HG03108 (cell line): ENCODE data around the gene UMPS.
"Not testable (repeated sequence)": the region's sequence is repeated elsewhere in the genome, so short reads cannot be mapped to it uniquely, and the experiment has no call there.

ENCODE experiments used
- ATAC-seq: cut with Tn5 transposase; IDR thresholded peaks from one replicate; pipeline ENCODE4 v1.9.1; 2021; ENCODE audit warnings: moderate library complexity; ENCODE audit not compliant: unreplicated experiment

Gene UMPS

DNA sequence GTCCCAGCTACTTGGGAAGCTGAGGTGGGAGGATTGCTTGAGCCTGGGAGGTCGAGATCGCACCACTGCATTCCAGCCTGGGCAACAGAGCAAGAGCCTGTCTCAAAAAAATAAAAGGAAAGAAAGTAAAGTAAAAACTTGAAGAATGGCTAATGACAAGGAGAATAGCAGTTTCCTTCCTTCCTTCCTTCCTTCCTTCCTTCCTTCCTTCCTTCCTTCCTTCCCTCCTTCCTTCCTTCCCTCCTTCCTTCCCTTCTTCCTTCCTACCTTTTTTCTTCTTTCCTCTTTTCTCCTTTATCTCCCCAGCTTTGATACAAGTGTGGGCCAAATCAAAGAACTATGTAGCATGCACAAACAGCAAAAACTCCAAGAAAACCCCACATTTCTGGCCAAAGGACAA, 23.0 kb upstream of the UMPS start:
- ATAC-seq = not testable (repeated sequence)

DNA sequence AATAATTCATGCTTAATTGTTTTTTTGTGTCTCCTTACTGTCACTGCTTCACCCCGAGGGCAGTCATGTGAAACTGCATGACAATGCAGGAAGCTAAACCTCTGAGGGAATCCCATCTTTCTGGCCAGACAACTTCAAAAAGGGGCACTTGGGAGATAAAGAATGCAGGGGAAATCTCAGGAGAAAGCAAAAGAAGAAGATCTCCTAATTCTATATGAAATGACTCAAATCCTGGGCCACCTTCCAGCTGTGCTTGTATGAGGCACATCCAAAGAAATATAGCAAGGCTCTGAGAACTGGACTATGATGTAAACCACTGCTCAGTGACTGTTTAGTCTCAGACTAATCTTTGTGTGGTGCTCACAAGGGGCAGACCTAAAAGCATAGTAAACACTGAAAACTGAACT, 22.6 kb upstream of the UMPS start:
- no peak for ATAC-seq

DNA sequence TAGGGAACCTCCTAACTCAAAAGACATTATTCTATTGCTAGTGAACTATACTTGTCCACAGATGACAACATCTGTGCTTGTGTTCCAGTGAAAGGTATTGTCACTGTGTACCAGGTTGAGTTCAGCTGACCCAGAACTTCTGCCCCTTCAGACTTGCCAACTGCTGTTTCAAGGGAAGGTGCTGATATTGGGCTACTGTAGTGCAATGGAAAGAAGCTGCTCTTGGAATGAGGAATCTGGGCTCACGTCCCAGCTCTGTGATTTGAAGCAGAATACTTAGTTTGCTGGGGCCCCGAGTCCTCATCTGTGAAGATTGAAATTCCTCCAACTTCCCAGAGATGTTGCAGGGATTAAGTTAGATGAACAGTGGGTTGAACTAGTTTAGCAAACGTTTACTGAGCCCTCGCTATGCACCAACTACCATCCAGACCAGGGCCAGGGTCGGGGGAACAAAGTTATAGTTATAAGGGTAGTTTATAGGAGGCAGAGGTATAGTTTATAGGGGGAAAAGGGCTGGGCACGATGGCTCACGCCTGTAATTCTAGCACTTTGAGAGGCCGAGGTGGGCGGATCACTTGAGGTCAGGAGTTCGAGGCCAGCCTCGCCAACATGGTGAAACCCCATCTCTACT, 15.9 kb upstream of the UMPS start:
- ATAC-seq = no peak

DNA sequence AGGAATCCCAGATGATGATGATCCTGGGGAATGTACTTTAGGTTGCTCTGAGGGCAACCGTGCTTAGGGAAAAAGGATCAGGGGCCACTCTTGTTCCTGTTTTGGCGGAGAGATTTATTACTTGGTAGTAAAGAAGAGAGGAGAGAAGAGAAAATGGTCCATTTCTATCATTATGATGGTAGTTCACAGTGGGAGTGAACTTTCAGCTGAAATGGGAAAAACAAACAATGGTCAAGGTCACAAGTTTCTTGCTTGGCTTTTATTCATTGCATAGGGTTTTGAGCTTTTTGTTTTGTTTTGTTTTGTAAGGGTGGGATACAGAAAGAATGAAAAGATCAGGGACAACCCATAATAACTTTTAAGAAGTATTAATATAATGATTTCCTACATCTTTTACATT, 7.7 kb upstream of the UMPS start:
- no peak for ATAC-seq

DNA sequence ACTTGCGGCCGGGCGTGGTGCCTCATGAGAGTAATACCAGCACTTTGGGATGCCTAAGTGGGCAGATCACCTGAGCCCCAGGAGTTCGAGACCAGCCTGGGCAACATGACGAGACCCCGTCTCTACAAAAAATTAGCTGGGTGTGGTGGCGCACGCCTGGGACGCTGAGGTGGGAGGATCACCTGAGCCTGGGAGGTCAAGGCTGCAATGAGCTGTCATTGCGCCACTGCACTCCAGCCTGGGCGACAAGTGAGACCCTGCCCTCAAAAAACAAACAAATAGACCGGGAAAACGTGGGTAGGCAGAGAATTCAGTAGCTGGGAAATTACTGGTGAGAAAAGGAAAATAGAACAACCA, 667 bp downstream of the UMPS start:
- no peak for ATAC-seq

DNA sequence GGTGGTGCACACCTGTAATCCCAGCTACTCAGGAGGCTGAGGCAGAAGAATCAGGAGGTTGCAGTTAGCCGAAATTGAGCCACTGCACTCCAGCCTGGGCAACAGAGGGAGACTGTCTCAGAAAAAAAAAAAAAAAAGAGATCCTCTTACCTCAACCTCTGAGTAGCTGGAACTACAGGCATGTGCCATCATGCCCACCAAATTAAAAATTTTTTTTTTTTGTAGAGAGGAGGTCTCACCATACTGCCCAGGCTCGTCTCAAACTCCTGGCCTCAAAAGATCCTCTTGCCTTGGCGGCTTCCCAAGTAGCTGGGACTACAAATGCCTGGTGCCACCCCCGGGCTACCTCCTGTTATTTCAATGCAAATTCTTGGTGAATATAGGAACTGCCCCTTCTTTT, 1.5 kb downstream of the UMPS start:
- ATAC-seq = no peak

DNA sequence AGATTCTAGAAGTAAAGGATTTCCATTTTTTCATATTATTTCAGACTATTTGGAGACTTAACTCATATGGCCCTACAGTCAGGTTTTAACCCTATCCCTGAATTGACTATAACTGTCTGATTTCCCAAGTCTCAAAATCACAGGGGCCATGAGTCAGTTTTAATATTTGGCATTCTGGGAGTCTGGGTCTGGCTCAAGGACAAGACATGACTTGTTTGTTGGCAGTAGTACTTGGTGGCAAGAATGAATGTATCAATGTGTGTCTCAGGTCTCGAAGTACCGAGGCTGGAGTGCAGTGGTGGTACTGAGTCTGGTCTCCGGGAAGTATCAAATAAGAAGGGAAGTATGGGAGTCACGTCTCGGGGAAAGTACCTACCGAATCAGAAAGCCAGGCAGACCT, 10.8 kb downstream of the UMPS start:
- no peak for ATAC-seq

DNA sequence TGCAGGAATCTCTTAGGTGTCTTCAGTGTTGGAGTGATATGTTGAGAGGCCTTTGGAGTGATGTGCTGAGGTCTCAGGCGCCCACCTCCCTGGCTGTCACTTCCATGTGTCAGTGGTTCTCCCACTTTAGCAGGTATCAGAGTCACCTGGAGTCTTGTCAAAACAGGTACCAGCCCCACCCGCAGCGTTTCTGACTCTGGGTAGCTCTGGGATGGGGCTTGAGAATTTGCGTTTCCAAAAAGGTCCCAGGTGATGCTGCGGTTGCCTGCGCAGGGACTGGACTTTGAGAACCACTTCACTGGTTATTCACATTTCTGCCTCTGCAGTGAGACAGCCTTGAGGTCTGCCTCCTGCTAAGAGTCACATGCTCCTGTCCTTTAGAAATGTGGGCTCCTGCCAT, 15.5 kb downstream of the UMPS start:
- no peak for ATAC-seq

DNA sequence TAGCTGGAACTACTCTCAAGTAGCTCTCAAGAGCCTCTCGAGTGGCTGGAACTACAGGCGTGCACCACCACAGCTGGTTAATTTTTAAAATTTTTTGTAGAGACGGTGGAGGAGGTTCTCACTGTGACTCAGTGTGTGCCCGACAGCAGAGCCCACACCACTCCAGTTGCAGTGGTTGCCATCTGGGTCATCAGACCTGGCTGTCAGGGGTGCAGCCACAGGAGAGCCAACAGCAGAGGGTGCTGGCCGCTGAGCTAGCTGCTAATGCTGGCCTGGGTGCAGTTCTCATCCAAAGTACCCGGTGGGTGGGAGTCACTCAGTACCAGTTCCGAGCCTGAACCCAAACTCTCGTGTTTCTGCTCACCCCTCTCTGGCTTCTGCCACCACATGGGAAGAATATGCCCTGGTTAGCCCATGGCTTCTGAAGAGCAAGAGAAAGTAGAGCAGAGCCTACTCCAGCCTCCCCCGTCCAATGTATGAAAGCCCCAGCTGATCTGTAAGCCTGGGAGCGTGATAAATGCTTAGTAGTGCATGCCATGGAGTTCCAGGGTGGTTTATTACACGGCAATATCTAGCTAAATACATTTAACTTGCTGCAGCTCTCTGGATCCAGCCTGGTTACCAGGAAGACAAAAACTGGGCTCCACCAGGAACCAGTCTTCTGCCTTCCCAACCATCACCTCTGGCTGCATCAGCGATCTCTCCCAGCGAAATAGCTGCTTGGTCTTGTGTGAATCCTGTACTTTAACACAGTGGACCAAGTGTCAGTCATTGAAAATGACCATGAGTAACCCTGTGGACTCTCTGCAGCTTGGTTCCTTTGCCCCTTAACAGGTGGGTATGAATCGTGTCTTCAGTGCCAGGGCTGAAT, 17.1 kb downstream of the UMPS start:
- no peak for ATAC-seq

DNA sequence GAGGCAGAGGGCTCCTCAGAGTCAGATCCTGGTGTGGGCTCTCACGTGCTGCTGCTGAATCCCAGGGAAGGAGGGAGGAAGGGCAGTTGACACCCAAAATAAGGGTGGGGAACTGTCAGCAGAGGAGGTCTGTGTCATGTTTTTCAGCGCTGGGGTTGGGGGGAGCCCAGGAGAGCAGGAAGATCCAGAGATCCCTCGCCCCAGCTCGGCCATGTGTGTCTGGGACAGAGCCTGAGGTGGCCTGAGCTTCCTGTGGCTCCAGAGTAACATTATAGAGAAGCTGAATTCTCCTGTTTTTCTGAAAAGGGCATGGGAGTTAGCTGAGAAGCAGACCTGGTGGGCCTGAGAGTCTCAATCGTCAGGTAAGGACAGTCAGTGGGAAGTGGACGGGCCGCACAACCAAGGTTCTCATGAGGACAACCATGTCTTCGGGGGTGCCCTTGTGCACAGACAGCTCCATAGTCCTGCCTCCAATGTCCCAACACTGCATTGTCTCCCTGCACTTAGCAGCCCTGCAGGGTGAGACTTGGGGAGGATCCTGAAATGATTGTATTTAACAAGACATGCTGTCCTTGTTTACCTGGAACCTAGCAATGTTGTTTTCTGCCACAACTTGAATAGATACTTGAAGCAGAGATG, 18.4 kb downstream of the UMPS start:
- ATAC-seq = no peak

DNA sequence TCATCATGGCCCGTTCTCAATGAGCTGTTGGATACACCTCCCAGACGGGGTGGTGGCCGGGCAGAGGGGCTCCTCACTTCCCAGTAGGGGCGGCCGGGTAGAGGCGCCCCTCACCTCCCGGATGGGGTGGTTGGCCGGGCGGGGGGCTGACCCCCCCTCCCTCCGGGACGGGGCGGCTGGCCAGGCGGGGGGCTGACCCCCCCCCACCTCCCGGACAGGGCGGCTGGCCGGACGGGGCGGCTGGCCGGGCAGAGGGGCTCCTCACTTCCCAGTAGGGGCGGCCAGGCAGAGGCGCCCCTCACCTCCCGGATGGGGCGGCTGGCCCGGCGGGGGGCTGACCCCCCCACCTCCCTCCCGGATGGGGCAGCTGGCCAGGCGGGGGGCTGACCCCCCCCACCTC, 19.6 kb downstream of the UMPS start:
- ATAC-seq = not testable (repeated sequence)

DNA sequence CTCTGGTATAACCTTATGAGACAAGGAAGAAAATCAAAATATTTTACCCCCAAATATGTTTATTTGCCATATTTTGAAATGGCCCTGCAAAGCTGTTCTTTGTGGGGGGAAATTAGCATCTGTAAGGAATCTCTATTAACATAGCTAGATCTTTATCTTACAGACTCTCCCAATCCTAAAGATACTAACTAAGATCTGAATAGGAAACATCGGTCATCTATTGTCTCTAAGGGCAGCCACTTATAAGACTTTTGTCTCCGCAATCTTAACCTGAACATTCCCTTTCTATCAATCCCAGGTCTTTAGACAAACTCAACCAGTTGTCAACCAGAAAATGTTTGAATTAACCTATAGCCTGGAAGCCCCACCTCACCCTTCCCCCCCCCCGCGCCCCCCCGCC, 21.2 kb downstream of the UMPS start:
- ATAC-seq = no peak

DNA sequence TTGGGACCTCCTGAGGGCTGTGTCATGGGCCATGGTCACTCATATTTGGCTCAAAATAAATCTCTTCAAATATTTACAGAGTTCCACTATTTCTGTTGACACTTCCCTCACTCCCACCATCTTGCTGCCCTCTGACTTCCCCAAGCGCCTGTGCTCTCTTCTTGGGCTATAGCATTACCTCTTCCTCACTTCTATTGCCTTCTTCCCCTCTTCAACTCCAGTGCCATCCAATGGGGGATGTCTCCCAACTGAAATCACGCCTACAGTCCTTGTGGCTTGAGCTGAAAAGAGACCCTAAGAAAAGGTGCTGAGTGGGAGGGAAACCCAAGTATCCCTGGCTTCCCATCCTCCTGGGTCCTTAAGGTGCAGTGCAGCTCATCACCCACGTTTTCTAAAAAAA, 21.8 kb downstream of the UMPS start:
- no peak for ATAC-seq

DNA sequence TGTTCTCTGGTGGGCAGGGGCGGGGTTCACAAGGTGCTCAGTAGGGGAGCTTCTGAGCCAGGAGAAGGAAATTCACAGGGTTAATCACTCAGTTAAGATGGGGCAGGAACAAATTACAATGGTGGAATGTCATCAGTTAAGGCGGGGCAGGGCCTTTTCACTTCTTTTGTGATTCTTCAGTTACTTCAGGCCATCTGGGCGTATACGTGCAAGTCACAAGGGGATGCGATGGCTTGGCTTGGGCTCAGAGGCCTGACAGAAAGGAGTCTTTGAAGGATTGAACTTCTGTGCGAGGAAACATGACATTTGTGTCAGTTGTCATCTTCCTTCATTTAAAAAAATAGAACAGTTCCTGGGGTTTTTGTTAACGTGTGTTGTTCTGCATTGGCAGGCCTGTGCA, 27.7 kb downstream of the UMPS start:
- ATAC-seq = not testable (repeated sequence)

DNA sequence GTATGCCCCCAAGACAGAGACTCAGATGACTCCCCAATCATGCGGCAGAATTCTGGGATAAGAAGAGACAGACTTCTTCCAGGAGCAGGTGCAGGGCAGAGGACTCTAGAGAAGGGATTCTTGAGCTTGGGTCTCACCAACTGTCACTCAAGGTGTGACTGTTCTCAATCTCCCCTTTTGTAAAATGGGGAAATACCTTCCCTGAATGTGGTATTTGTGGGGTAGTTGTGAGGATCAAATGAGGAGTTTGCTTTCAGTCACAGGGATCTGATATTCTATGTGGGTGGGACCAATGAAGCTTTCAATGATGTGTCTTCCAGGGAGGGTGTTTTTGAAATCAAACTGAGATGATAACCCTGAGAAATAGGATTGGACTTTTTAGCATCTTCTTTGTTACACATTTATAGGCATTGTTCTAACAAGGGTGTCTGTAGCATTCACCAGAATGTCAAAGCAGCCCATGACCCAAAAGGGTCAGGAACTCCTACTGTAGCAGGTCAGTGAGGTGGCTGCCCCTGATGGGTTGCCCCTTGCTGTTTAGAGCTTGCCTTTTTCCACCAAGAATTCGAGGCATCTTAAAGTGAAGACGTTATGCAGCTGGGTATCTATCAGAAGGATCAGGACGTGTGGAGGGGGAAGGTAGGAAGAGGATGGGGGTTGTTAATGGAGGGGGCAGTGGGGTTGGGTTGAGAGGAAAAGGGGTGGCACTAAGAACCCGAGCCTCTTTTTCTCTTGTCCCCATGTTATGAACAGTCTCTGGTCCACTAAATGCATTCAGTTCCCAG, 28.8 kb downstream of the UMPS start:
- no peak for ATAC-seq

DNA sequence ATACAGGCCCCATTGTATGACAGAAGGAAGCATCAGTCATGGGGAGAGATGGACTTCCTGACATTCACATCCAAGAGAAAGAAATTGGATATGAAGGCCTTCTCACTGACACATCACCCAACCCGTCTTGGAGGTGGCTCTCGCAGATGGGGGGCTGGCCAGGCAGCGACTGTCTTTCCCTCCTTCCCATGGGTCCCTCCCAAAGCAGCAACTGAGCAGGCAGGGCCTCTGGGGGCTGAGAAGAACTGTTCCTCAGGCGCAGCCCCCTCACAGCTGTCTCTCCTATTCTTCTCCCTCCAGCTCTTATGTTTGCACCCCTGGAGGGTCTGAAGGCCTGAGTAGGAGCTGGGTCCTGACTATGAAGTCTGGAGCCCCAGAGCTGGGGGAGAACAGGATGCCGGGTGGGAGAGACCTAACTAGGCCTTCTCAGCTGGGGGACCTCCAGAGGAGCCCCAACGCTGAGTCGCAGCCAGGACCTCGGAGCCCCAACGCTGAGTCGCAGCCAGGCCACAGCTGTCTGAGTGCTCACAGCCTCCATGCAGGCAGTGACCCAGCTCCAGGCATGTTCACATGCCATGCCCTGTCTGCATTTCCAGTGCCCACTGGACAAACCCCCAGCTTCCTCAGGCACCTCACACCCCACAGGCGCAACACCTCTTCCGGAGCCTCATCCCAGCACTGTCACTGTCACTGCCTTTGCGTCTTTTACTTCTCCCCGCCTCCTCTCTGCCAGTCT, 29.6 kb downstream of the UMPS start:
- ATAC-seq = no peak

DNA sequence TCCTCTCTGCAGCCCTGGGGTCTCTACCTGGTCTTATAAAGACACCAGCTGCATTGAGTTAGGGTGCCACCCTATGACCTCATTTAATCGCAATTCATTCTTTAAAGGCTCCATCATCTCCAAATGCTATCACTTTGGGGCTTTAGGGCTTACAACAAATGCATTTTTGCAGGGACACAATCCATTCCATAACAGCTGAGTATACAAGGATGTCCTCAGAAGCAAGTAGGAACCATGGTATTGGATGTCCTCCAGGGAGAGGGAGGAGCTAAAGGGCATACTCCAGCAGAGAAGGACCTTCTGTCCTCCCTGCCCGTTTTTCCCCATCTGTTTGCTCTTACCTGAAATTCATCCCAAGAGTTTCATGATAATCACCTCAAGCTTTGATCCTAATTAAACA, 30.3 kb downstream of the UMPS start:
- ATAC-seq = no peak

DNA sequence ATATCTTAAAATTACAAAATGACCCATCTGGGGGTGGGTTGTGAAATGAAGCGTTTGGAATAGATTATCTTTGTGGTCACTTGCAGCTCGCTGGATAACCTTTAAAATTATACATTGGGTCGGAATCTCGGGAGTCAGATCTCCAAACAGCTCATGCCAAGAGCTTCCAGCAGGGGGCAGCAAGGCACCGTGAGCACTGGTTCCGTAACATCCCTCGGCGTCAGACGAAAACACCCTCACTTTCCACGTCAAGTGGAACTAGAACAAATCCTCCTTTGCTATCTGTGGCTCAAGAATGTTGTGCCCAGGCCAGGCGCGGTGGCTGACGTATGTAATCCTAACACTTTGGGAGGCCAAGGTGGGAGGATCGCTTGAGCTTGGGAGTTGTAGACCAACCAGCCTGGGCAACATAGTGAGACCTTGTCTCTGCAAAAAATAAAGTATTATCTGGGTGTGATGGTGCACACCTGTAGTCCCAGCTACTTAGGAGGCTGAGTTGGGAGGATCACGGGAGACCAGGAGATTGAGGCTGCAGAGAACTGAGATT, 31.1 kb downstream of the UMPS start:
- no peak for ATAC-seq

DNA sequence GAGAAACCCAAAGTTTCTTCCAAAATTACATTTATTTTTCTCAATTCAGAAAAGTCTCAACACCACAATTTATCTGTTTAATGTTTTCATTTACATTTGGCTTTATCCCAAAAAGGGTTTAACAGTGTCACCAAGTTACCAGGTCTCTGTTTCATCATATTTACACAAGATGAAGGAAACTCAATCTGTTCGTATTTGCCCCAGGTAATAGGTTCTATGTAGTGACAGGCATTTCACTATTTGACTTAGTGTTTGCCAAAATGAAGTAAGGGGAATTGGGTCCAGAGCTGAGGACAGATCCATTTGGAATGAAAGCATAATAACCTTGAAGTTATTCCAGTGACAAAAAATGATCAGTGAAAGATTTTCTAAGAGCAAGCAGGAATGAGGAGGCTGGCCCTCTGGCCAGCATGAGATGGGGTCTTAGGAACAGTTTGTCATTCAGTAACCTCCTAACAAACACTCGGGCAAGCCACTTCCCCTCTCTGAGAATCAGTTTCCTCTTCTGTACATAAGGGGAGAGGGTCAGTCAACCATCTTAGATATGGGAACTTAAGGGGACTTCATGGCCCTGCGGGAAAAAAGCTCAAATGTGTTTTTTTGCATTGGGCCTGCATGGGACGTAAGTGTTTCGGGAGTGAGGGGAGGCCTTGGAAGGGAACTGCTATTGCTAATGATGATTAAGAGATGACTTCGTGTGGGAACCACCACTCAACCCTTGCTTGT, 31.8 kb downstream of the UMPS start:
- no peak for ATAC-seq

DNA sequence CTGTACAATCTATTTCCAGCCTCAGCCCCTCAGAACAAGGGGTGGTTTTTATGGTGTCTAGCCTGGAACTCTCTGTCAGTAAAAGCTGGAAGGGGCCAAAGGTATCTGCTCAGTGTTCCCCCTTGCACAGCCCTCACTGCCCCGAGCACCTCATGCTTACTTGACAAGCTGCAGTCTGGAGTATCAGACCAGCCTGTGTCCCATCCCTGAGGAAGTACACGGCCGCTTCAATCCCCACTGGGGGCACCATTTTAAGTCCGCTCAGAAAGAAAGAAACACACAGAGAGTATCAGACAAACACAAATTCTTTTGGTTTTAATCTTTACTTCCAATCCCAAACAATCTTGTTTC, 32.4 kb downstream of the UMPS start:
- ATAC-seq = no peak
